Stimulated activated CD4-positive, alpha-beta T cell treated with anti-CD3 and anti-CD28 coated beads, Interleukin-15, amount 100 ng/mL, for 48 hours (primary cell): ENCODE measurements around the gene ALDH1L1.

ENCODE experiments used
- DNase-seq, 2 donors: peaks; one replicate each; pipeline ENCODE4 v3.0.0-alpha.2; 2020; ENCODE audit warnings: low read depth in 2 of 2

ALDH1L1 gene

DNA sequence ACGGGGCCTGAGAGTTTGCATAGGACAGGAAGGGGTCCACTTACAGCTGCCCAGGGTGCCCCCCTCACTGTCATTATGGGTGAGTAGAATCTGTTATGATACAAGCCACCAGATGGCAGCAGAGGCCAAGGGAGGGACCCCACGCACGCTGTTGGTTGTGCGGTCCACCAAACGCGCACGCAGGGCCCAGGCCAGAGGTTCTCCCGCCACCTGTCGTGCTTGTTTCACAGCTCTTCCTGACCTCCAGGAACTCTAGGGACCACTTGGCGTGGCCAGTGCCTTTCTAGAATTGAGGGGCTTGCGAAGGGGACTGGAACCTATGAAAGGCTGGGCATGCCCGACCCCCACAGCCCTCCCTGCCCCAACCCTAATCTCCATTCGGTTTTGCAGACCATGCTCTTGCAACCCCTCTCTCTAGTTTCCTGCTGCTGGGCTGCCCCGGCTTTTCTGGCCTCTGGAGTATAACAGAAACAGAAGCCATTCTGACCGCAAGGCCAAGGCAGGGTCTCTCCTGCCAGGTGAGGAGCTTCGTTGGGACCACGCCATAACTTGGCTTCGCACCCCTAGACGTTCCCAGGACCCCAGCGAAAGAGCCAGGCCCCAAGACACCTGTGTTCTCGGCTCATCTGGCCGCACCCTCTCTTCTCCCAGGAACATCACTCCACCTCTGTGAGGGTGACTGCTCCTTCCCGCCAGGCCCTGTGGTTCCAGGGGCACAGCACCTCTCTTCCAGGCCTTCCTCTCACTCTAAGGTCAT is 46.0 kb downstream of the ALDH1L1 start:
- DNase-seq = peak; percentile 10 to 39

DNA sequence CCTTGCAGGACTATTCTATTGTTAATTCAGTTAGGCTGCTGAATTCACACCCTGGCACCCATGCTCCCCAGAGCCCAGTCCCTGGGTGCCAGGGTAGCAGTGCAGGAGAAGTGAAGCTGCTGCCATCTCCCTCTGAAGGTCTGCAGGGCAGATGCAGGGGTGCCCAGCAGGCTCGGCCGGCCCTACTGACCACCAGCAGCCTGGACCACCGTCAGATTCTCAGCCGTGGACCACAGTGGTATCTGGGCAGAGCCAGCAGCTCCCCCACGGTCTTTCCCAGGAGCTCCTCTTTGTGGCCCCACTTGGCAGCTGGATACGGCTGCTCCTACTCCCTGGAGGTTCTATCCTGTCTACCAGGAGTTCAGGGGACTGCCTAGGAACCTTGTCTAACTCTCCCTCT is 46.8 kb downstream of the ALDH1L1 start:
- DNase-seq = no peak

DNA sequence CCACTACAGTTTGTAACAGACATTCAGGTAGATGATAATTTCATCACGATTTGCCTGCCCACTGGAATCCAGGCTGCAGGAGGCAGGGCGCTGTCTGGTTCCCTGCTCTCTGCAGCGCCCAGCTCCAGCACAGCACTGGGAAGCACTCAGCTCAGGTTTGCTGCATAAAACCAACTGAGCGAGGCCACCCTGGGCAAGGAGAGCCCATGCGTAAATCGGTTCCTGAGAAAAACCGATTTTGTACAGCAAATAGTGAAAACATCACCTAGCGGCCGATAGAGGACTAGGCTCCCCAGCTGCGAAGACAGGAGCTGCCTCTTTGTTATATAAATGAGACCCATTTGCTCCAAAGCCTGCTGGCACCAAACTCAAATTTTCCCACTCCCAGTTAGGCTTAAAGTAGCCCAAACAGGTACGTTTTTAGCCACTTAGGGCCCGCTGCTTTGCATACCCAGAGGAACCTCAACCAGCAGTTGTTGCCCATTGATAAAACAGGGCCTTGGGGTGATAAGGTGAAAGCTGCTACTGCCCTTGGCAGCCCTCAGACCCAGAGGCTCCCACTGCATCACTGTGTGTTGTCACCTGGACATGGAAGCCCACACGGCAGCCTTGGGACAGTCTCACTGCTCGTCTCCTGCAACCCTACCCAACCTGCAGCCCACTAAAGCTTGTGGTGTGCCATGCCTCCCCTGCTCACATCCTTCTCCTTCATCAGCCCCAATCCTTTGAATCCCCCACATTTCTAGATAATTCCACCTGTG is 47.5 kb downstream of the ALDH1L1 start:
- no peak for DNase-seq

DNA sequence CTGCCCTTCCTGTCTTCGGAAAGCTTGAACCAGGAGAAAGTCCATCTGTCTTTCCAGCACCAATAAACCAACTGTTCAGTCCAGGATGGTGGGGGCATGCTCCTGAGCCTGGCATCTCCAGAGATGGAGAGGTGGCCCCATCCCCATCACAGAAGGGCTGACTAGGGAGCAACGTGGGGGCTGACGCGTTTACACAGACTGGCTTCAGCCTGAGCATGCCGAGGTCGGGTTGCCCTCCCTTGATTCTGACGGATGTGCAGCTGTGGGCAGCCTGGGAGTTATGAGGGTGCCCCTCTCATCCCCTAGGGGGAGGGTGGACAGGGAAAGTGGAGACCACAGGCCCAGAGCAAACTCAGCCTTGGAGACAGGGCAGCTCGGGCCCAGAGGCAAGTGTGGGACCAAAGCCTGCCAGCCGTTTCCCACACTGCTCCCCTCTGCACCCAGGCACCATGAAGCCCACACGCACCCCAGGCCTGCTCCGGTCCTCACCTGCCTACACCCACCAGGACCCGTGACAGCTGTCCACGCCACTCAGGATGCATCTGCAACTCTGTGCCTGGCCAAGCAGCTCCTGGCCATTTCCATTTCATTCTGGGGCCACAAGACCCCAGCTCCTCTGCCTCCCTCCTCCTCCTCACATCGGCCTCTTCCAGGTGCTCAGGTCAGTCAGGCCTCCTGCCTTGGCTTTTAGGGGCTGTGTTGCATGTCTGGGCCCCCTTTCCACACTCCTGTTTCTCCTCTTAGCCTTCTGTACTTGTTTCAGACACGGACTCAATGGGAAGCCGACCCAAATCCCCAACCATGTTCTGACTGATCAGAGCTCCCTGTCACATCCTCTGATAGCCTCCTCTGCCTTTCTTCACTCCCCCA is 48.3 kb downstream of the ALDH1L1 start:
- DNase-seq = no peak

DNA sequence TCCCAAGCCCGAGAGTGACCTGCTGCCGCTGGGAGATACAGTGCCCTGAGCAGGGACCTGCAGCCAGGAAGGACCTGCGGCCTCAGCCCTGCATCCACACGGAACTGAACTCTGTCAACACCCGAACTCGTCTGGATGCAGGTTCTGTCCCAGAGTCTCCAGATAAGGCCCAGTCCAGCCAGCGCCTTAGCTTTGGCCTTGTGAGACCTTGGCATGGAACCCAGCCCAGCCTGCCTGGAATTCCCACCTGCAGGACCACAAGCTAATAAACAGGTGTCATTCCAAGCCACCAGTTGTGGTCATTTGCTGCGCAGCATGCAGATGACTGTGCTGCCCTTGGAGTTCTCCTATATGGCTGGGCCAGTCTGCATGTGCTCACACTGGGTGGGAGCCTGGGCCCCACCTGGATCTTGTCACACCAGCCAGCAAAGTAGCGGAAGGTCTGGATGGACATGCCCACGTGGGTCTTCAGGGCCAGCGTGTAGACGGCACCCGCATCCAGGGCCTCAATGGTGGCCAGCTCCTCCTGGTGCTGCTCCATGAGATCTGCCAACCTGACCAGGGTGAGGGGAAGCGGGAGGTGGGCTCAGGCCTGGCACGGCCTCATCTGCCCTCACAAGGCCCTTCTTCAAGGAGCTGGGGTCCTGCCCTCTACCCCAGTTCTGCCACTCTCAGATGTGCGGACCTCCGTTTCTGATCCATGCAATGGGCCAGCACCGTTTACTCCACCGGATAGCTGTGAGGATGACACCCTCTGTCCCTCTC is 49.2 kb downstream of the ALDH1L1 start:
- DNase-seq = no peak

DNA sequence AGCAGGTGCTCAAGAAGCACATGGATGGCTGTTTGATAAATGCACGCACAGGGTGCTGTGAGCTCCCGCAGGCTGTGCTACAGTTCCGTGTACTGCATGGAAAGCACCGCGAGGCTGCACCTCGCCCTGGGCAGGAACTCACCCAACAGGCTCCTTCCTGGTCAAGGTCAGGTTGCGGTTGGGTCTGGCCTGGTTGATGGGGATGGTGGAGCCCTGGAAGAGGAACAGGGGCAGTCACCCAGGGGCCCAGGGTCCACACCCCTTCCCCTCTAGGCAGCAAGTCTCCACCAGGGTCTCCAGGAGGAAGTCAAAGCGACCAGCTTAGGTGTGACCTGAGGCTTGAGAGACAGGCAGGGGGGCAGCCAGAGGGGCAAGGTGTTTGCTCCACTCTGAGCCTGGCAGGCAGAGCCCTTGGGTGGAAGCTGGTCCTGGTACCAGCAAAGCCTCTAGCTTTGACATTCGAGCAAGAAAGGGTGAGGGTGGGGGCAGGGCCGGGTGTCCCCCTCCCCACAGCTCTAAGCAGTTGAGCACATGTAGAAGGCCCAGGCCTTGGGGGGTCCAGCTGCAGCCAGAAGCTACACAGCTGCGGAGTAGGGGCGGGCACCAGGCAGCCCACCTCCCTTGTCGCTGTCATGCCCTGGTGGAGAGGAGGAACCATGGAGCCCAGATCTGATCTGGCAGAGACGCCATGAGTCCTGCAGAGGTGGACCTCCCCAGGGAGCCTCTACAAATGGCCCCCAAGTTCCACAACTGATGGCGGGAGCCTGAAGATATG is 50.1 kb downstream of the ALDH1L1 start:
- no peak for DNase-seq

DNA sequence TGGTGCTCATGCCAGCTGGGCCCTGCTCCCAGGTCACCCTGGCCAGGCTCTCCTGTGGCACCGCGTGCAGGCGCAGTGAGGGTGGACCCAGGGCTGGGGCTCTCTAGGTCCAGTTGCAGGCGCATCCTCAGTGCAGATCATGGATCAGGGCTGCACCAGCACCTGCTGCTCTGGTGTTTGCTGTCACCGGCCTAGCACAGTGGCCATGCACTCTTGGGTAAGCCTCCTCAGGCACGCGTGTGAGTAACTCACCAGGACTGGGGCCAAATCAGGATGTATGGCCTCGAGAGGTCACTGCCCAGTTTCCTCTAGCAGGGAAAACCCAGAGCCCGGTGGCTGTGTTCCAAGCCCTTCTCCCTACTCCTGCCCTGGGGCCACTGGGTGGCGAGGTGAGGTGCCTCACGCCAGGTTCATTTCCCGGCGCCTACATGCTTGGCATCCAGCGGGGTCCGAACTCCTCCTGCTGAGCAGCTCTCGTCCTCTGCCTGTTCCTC is 50.9 kb downstream of the ALDH1L1 start:
- no peak for DNase-seq

DNA sequence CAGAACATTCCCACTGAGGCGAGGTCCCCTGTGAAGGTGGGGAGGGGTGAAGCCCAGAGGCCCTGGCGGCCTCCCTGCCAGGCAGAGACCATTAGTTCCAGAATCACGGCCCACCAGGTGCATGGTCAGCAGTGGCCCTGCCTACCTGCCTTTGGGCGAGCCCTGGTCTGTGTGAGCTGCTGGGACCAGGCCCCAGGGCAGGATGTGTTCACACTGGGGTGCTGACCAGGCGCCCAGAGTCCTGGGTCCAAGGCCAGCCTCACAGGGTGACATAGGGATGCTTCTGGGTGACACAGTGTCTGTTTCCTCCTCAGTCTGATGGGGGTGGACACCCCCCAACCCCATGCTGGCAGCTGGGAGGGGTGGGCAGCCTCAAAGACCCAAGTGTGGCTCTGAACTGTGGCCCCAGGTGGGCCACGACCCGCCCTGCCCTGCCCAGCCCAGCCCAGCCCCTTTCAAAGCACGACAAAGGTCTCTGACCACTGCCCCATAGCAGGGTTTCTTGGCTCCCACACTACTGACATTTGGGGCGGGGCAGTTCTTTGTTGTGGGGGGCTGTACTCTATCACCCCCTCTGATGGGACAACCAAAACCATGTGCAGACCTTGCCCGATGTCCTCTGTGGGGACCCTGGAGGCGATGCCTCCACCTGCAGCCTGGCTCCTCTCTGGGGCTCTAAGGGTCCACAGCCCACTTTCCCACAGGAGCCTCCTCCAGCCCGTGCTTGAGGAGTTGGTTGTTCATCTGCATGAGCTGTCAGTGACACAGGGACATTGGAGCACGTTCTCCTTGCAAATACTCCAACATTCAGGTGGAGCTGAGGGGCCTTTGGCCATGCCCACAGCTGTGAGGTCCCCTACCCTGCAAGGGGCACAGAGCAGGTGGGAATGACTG is 51.6 kb downstream of the ALDH1L1 start:
- DNase-seq = no peak

DNA sequence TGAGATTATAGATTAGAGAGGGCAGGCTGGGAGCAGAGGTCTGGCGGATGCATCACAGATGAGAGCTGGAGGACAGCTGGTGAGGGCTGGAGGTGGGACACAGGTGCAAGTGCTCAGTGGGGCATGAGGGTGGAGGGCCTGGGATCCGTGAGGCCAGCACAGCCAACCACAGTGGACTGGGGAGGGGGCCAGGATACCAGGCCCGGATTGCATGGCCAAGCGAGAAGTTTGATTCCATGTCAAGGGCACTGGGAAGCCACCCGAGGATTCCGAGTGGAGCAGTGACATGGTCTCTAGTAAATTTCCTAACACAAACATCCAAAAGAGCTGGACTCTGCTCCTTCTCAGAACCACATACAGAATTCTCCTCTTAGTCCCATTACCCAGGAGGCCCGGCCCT is 52.5 kb downstream of the ALDH1L1 start:
- DNase-seq = no peak

DNA sequence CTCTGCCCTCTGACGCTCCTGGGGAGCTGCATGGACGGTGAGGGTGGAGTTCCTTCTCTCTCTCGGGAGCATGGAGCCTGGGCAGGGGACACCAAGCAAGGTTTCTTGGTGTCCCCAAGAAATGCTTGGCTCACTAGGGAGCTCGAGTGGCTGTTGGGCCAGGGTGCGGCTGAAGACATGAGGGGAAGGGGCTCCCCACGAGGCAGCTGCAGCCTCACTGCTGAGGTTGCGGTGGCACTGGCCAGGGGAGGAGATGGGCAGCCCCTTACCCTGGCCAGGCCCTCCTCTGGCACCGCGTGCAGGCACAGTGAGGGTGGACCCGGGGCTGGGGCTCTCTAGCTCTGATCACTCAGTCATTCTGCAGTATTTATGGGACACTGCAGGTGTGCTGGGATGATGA is 52.9 kb downstream of the ALDH1L1 start:
- DNase-seq = no peak

DNA sequence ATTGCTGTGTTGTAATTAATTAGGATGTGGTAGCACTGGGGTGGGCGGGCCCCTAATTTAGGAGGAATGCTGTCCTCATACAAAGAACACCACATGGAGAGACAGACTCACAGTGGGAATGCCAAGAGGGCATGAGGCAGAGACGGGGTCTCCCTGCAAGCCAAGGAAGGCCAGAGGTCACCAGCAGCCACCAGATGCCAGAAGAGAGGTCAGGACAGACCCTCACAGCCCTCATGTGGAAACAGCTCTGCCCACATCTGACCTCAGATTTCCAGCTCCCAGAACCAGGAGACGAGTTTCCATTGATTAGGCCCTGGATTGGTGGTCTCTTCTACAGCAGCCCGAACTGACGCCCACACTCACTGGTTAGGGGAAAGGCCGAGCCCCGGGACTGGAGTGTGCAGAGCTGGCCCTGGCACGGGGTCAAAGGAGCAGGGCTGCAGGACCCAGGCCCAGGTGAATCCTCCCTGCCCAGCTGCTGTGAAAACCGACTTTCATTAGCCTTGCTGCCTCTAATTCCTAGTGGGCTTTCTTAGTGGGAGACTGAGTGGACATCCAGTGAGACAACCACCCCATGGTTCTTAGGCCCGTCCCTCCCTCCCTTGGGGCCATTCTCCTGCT is 53.5 kb downstream of the ALDH1L1 start:
- no peak for DNase-seq

DNA sequence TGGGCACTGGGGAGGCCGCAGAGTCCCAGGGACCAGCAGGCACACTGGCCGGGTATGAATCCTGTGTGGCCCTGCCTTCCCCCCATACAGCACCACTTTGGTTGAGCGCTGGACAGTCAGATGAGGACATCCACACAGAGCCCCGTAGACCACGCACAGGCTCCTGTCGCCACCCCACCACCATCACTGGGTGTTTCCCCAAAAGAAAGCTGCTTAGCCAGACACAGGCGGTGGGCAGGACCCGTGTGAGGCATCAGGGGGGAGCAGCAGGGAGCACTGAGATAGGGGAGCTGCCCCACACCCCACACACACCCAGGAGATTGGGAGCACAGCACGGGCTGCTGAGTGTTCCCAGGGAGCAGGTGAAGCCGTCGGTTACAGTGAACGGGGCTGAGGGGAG is 54.1 kb downstream of the ALDH1L1 start:
- no peak for DNase-seq

DNA sequence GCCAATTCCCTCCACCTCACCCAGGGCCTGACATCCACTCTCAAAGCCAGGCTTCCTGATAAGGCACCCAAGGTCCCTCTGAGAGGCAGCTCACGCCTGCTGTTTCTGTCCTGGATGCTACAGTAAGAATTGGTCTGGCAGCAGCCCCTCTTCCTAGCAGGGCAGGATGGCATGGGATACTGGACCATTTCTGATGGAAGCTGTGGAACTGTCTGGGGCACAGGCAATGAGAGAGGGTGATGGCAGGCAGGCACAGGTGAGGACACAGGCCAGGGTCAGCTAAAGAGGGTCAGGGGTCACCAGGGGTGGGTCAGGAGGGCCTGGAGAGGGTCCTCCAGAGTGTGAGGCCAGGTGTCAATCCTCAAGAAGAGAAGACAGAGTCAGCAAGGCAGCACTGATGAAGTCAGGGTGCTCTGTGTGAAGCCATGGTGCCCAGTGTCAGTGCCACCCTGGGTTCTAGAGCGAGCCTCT is 54.6 kb downstream of the ALDH1L1 start:
- no peak for DNase-seq

DNA sequence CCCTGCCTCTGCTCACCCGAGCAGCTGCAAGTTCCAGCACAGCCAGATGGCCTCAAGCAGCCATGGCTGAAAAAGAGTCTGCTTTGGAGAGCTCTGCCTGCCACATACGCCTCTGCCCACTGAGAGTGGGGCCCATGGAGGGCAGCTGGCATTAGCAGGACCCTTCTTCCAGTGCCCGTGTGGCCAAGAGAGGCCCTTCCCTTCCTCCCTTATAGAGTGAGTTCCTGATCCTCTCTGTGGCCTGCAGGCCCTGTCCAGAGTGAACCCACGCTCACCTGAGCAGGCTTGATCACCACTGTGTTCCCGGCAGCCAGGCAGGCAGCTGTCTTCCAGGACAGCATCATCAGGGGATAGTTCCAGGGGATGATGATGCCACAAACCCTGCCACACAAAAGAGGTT is 55.0 kb downstream of the ALDH1L1 start:
- DNase-seq = no peak

DNA sequence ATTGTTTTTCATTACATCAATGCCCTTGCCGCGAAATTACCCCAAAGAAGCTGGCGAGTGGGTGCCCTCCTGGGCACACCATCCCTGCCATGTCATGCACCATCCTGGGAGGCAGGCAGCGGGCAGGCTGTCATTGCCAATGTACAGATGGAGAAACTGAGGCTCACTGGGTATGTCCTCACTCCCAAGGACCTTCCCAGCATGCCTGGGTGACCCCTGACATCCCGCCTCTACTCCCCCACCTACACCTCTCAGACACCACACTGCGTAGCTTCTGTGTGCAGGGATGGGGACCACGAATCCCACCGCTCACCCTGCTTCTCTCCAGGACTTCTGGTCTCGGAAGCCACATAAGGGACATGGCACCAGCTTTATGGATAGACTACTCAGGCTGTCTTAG is 55.5 kb downstream of the ALDH1L1 start:
- no peak for DNase-seq

DNA sequence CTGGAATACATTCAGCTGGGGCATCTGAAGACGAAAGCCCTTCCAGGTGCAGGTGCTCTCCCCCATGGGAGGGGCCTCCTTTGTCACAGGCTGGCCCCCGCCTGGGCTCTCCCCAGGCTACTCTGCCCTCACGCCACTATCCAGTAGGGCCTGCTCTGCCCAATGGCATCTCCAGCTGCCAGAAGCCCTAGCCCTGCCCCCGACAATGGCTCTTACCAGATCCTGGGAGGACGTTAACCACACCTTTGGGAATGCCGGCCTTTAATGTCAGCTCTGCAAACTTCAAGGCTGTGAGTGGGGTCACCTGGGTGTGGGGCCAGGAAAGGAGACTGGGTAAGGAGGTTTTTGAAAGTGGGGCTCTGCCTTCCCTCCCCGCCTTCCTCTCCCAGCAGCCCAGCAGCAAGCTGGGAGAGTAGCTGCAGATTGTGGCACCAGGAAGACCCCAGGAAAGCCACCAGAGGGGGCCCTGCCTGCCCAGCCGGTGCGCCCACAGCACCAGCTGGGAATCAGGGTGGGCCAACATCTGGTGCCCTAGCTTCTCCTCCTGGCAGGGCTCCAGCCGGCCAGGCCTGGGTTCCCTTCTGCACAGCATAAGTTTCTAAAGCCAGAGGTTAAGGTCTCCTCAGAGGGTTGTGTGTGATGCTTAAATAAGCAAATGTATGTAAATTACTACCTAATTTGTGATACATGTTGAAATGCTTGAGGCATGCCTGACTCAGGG is 56.1 kb downstream of the ALDH1L1 start:
- no peak for DNase-seq

DNA sequence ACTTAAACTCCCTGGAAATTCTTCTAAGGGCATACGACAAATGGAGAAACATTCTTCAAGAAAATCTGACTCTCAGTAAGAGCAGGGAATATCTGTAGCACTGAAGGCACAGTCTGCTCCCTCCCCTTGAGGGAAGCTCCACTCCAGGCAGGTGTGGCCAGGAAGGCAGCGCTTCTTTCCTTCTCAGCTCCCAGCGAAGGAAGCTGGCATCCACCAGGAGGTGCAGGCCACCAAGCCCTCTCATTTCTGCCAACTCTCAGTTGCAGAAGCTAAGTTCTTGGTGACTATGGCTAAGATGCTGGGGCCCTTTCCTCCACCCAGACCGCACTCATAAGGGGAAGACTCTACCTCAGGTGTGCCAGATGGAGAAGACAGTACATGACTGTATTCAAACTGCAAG is 58.8 kb downstream of the ALDH1L1 start:
- no peak for DNase-seq

DNA sequence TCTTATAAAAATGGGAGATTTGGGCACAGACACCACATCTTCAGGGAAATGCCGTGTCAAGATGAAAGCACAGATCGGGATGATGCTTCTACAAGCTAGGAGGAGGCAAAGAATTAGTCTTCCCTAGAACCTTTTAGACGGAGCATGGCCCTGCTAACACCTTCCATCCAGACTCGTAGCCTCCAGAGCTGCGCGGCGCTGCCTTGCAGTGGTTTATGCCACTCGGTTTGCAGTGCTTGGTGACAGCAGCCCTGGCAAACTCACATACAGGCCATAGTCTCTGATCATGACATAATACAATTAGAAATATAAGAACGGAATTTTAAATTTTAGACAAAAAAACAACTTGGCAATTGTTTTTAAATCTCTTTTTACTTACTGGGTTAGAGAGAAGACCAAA is 59.3 kb downstream of the ALDH1L1 start:
- no peak for DNase-seq
